ENCODE measurements around the gene ATP10A.
"Not testable (repeated sequence)": the region's sequence is repeated elsewhere in the genome, so short reads cannot be mapped to it uniquely, and the experiment has no call there.

Gene ATP10A

GRCh38 chr15:25884370-25884769 lies 21.2 kb upstream of the ATP10A start:
- FAIRE-seq (no peak), DNase-seq (ENCODE audit: low spot score) (peak; percentile 75)

- DNase-seq (ENCODE audit: low spot score), result peak; percentile 99
- FAIRE-seq, result peak; percentile 99
Measured at GRCh38 chr15:25883463-25884259, 20.5 kb upstream of the ATP10A start.

GRCh38 chr15:25882466-25882865 lies 19.3 kb upstream of the ATP10A start:
- peak; percentile 44 for DNase-seq (ENCODE audit: low spot score)
- peak; percentile 86 for FAIRE-seq

- DNase-seq (ENCODE audit: low spot score), result not testable (repeated sequence)
Measured at GRCh38 chr15:25880877-25881276, 17.8 kb upstream of the ATP10A start.

GRCh38 chr15:25880411-25880810 lies 17.3 kb upstream of the ATP10A start:
- FAIRE-seq (no peak), DNase-seq (ENCODE audit: low spot score) (no peak)

More at GRCh38 chr15:25880877-25881276, 17.8 kb upstream of the ATP10A start:
- not testable (repeated sequence) for FAIRE-seq

GRCh38 chr15:25879438-25879837 lies 16.3 kb upstream of the ATP10A start:
- DNase-seq (ENCODE audit: low spot score), result no peak
- FAIRE-seq, result no peak

- DNase-seq (ENCODE audit: low spot score) (no peak), FAIRE-seq (no peak)
Measured at GRCh38 chr15:25877681-25878080, 14.6 kb upstream of the ATP10A start.

GRCh38 chr15:25876231-25877140 lies 13.4 kb upstream of the ATP10A start:
- no peak for DNase-seq (ENCODE audit: low spot score)
- no peak for FAIRE-seq

GRCh38 chr15:25875566-25875965 lies 12.4 kb upstream of the ATP10A start:
- FAIRE-seq (no peak), DNase-seq (ENCODE audit: low spot score) (no peak)

- DNase-seq (ENCODE audit: low spot score) (no peak), FAIRE-seq (peak; percentile 89)
Measured at GRCh38 chr15:25874379-25874778, 11.3 kb upstream of the ATP10A start.

GRCh38 chr15:25871403-25871802 lies 8.3 kb upstream of the ATP10A start:
- no peak for DNase-seq (ENCODE audit: low spot score)
- no peak for FAIRE-seq

- FAIRE-seq (no peak), DNase-seq (ENCODE audit: low spot score) (no peak)
Measured at GRCh38 chr15:25870938-25871337, 7.8 kb upstream of the ATP10A start.

GRCh38 chr15:25869701-25870100 lies 6.6 kb upstream of the ATP10A start:
- DNase-seq (ENCODE audit: low spot score) (no peak), FAIRE-seq (no peak)

- FAIRE-seq, result no peak
Measured at GRCh38 chr15:25866874-25867273, 3.7 kb upstream of the ATP10A start.

GRCh38 chr15:25866251-25866650 lies 3.1 kb upstream of the ATP10A start:
- DNase-seq (ENCODE audit: low spot score) (no peak), FAIRE-seq (no peak)

More at GRCh38 chr15:25866874-25867273, 3.7 kb upstream of the ATP10A start:
- DNase-seq (ENCODE audit: low spot score), result no peak

GRCh38 chr15:25864966-25865365 lies 1.8 kb upstream of the ATP10A start:
- DNase-seq (ENCODE audit: low spot score) (peak; percentile 18), FAIRE-seq (no peak)

GRCh38 chr15:25863968-25864580 lies 947 bp upstream of the ATP10A start:
- no peak for DNase-seq (ENCODE audit: low spot score)
- FAIRE-seq, result no peak

GRCh38 chr15:25862472-25863110 lies 536 bp downstream of the ATP10A start:
- DNase-seq (ENCODE audit: low spot score) (no peak), FAIRE-seq (no peak)

- no peak for FAIRE-seq
- DNase-seq (ENCODE audit: low spot score), result no peak
Measured at GRCh38 chr15:25862071-25862471, 1.1 kb downstream of the ATP10A start.

- FAIRE-seq (no peak), DNase-seq (ENCODE audit: low spot score) (no peak)
Measured at GRCh38 chr15:25860885-25861866, 2.0 kb downstream of the ATP10A start.

All from RCC 7860 (cell line).